COLO668 (cell line): ENCODE measurements around the gene HDAC4.

Source experiments
- DNase-seq: peaks from one replicate; lab custom pipeline; 2025; ENCODE audit not compliant: unreplicated experiment; lab: John Stamatoyannopoulos, UW

HDAC4 gene

GRCh38 chr2:239022437-239023260 is 378.2 kb downstream of the HDAC4 start:
- DNase-seq: no peak

GRCh38 chr2:239021651-239022436 is 379.0 kb downstream of the HDAC4 start:
- DNase-seq: no peak

- DNase-seq: no peak
These were observed 379.6 kb downstream of the HDAC4 start for GRCh38 chr2:239021224-239021623.

- no peak for DNase-seq
These were observed 380.2 kb downstream of the HDAC4 start for GRCh38 chr2:239020541-239021041.

GRCh38 chr2:239019183-239019581 is 381.6 kb downstream of the HDAC4 start:
- no peak for DNase-seq

- no peak for DNase-seq
These were observed 382.3 kb downstream of the HDAC4 start for GRCh38 chr2:239018271-239019182.

- DNase-seq: no peak
These were observed 383.2 kb downstream of the HDAC4 start for GRCh38 chr2:239017491-239018098.

- no peak for DNase-seq
These were observed 384.7 kb downstream of the HDAC4 start for GRCh38 chr2:239015901-239016675.

GRCh38 chr2:239015218-239015900 is 385.5 kb downstream of the HDAC4 start:
- no peak for DNase-seq

- DNase-seq: no peak
These were observed 386.2 kb downstream of the HDAC4 start for GRCh38 chr2:239014458-239015217.

GRCh38 chr2:239013678-239013976 is 387.2 kb downstream of the HDAC4 start:
- no peak for DNase-seq

GRCh38 chr2:239012936-239013677 is 387.7 kb downstream of the HDAC4 start:
- no peak for DNase-seq

- no peak for DNase-seq
These were observed 388.6 kb downstream of the HDAC4 start for GRCh38 chr2:239012228-239012627.

GRCh38 chr2:239009589-239009961 is 391.2 kb downstream of the HDAC4 start:
- DNase-seq: no peak

- DNase-seq: no peak
These were observed 391.9 kb downstream of the HDAC4 start for GRCh38 chr2:239008677-239009588.

- DNase-seq: no peak
These were observed 392.8 kb downstream of the HDAC4 start for GRCh38 chr2:239008004-239008403.
